ENCODE measurements around the gene AREL1. TPM values are rescaled to one million over a fixed set of nuclear protein-coding genes. Genes with fewer than 3 reads are reported as not detected.

The AREL1 gene
- total RNA-seq, 1 experiment from 2014 or later = 44.7 TPM

DNA sequence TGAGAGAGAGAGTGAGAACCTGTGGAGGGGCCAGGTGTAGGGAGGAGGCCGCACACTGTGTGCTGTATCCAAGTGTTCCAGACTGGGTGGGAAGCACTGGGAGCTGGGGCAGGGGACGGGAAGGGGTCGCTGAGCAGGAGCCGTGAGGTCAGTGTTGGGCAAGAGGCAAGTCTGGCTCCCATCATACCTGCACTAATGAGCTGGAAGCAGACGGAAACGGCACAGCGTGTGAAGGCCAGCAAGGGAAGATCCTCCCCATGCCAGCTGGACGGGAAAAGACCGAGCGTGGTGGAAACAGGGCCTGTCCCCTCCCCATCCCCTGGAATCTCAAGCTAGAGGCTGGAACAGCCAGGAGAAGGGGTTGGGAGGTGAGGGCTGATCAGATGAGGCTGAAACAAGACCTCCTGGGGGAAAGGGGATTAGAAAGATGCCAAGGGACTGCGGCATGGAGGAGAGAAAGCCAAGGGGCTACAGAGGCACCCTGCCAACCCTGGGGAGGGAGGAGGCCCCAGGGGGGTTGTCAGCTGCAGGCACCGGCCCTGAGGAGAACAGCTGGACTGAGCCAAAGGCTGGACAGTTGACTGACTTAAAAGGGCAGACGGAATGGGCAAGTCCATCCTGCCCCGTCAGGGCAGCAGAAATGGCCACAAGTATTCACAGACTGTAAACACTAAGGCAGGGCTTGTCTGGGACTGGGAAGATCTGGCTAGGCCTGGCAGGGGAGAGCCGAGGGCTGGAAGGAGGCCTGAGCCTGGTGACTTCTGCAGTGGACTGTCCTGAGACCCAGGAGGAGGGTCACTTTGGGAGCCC, 81.8 kb downstream of the AREL1 start:
- H3K4me1 ChIP-seq (ENCODE audit: control insufficient read depth, insufficient read depth, low read length) = no peaks in the 10 kb centered on the region
- intact Hi-C loops (cut with micrococcal nuclease; ENCODE audit: unreplicated experiment) = no loop called here
- no peak for DNase-seq (ENCODE audit: low read depth, low spot score)
- POLR2A ChIA-PET = interaction anchor here (0.5 kb wide), 1 partner anchor 22 kb away, joined by 4 read pairs; no protein-coding TSS in a partner anchor
- no peak overlapping the region for H3K4me3 ChIP-seq (ENCODE audit: low read depth in 2 of 2, low read length in 2 of 2)
- H3K36me3 ChIP-seq (ENCODE audit: control insufficient read depth, insufficient read depth, low read length) = no peaks in the 10 kb centered on the region
- no peaks in the 10 kb centered on the region for H3K9me3 ChIP-seq (ENCODE audit: control insufficient read depth, insufficient read depth, low read depth, low read length)
- no peaks in the 10 kb centered on the region for H3K27me3 ChIP-seq (ENCODE audit: control insufficient read depth, insufficient read depth, low read length)
- ATAC-seq = no peak
- in situ Hi-C loops (cut with HindIII; ENCODE audit: low pct_unique_long_range_greater_than_20kb, low sequenced_read_pairs) = no loop called here
- no TSS peak for BruUV-seq (replicated peaks)
- CTCF ChIA-PET = no interaction called here
- TF ChIP-seq CTCF (IDR thresholded peaks at IDR 0.05) (no peak), POLR2AphosphoS5 (IDR thresholded peaks at IDR 0.05; ENCODE audit: low read depth, low read length) (no peak), TCF7L2 (IDR thresholded peaks at IDR 0.05; ENCODE audit: low read depth, low read length) (no peak), SIN3A (IDR thresholded peaks at IDR 0.05; ENCODE audit: borderline replicate concordance, insufficient read depth, low read depth, low read length) (no peak)
- TF ChIP-seq, protein P1, sequence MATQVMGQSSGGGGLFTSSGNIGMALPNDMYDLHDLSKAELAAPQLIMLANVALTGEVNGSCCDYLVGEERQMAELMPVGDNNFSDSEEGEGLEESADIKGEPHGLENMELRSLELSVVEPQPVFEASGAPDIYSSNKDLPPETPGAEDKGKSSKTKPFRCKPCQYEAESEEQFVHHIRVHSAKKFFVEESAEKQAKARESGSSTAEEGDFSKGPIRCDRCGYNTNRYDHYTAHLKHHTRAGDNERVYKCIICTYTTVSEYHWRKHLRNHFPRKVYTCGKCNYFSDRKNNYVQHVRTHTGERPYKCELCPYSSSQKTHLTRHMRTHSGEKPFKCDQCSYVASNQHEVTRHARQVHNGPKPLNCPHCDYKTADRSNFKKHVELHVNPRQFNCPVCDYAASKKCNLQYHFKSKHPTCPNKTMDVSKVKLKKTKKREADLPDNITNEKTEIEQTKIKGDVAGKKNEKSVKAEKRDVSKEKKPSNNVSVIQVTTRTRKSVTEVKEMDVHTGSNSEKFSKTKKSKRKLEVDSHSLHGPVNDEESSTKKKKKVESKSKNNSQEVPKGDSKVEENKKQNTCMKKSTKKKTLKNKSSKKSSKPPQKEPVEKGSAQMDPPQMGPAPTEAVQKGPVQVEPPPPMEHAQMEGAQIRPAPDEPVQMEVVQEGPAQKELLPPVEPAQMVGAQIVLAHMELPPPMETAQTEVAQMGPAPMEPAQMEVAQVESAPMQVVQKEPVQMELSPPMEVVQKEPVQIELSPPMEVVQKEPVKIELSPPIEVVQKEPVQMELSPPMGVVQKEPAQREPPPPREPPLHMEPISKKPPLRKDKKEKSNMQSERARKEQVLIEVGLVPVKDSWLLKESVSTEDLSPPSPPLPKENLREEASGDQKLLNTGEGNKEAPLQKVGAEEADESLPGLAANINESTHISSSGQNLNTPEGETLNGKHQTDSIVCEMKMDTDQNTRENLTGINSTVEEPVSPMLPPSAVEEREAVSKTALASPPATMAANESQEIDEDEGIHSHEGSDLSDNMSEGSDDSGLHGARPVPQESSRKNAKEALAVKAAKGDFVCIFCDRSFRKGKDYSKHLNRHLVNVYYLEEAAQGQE (IDR thresholded peaks at IDR 0.05; ENCODE audit: insufficient read depth in 1 of 2, low read depth in 2 of 2, low read length in 1 of 2) = no peak
- no peak overlapping the region for H3K27ac ChIP-seq (ENCODE audit: low read length)

GRCh38 chr14:74628418-74628817, 84.5 kb downstream of the AREL1 start:
- ATAC-seq = no peak
- H3K27ac ChIP-seq (ENCODE audit: low read length) = no peak overlapping the region
- TF ChIP-seq, protein P1 (IDR thresholded peaks at IDR 0.05; ENCODE audit: insufficient read depth in 1 of 2, low read depth in 2 of 2, low read length in 1 of 2) = no peak
- TF ChIP-seq SIN3A (IDR thresholded peaks at IDR 0.05; ENCODE audit: borderline replicate concordance, insufficient read depth, low read depth, low read length) (no peak), CTCF (IDR thresholded peaks at IDR 0.05) (no peak), TCF7L2 (IDR thresholded peaks at IDR 0.05; ENCODE audit: low read depth, low read length) (no peak)
- ChIA-PET CTCF (no interaction called here), POLR2A (no interaction called here)
- H3K36me3 ChIP-seq (ENCODE audit: control insufficient read depth, insufficient read depth, low read length) = no peaks in the 10 kb centered on the region
- H3K4me1 ChIP-seq (ENCODE audit: control insufficient read depth, insufficient read depth, low read length) = no peaks in the 10 kb centered on the region
- H3K9me3 ChIP-seq (ENCODE audit: control insufficient read depth, insufficient read depth, low read depth, low read length) = no peaks in the 10 kb centered on the region
- no peaks in the 10 kb centered on the region for H3K27me3 ChIP-seq (ENCODE audit: control insufficient read depth, insufficient read depth, low read length)
- intact Hi-C loops (cut with micrococcal nuclease; ENCODE audit: unreplicated experiment) (no loop called here), in situ Hi-C loops (cut with HindIII; ENCODE audit: low pct_unique_long_range_greater_than_20kb, low sequenced_read_pairs) (no loop called here)
- no peak overlapping the region for H3K4me3 ChIP-seq (ENCODE audit: low read depth in 2 of 2, low read length in 2 of 2)
- DNase-seq (ENCODE audit: low read depth, low spot score) = no peak
- no TSS peak for BruUV-seq (replicated peaks)
